SK-N-SH treated with all-trans-retinoic acid at 6 μM for 48 hours (cell line): Measurements from ENCODE around the gene SHC4.

Experiments
- ARNTL ChIP-seq: fragments of 450-650 bp; formaldehyde crosslinking; IDR thresholded peaks from 2 replicates; pipeline ENCODE4 v1.5.0; 2020; ENCODE audit warnings: low read depth, mild to moderate bottlenecking, moderate library complexity, borderline replicate concordance
- ZNF8 ChIP-seq: fragments of 450-650 bp; formaldehyde crosslinking; IDR thresholded peaks from 2 replicates; pipeline ENCODE4 v1.5.0; 2020; ENCODE audit warnings: mild to moderate bottlenecking, moderate library complexity

- no peak for TF ChIP-seq ARNTL
- no peak for TF ChIP-seq ZNF8 (CRISPR knock-in tag)
These were observed 34.7 kb downstream of the SHC4 start for GRCh38 chr15:48928877-48929538.
